ENCODE measurements around the gene DHRS9. TPM values are rescaled to one million over a fixed set of nuclear protein-coding genes. Genes with fewer than 3 reads are reported as not detected.

DHRS9 gene
- total RNA-seq, 4 donors from 2014 or later, result 0.74 to 17.7 (median 4.8) TPM

DNA sequence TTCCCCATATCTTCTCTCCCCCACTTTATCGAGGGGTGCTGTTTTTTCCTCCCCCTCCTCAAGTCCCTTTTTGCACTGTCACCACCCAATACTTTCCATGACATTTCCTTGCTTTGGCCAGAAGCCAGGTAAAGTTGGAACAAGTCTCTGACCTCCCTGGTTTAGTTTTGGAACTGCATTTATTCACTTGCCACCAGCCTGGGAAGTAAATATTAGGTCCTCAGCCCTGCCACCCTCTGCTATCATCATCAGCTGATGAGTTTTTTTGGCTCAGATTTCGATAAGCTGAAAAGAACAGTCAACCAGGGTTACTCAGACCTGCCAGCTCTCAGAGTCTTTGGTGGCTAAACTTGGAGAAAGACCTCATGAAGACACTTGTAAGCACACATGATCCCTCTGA is 47.0 kb downstream of the DHRS9 start:
- no peak for TF ChIP-seq CTCF (IDR thresholded peaks at IDR 0.05)
- ATAC-seq (ENCODE audit: low FRiP score), result no peak
- no peak for DNase-seq (ENCODE audit: low spot score)

DNA sequence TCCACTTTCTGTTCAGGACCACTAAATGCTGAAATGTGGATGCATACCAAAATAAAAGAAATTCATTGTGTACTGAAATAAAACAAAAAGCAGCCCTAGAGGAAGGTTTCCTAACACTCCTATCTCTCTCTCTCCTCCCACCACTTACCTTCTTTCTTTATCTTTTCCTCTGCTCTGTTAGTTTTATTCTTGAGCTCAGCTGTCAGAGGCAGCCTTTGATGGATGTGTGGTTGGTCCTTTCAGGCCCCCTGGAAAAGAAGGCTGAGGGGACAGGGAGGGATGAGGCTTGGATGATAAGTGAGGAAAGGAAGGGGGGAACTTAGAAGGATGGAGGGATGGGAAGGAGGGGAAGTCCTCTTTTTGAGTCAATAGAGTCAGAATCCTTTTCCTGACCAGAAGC is 47.6 kb downstream of the DHRS9 start:
- TF ChIP-seq CTCF (IDR thresholded peaks at IDR 0.05), result no peak
- DNase-seq (ENCODE audit: low spot score) (no peak), ATAC-seq (ENCODE audit: low FRiP score) (no peak)

GRCh38 chr2:169118060-169118459 is 48.7 kb downstream of the DHRS9 start:
- DNase-seq (ENCODE audit: low spot score) (no peak), ATAC-seq (ENCODE audit: low FRiP score) (no peak)
- TF ChIP-seq CTCF (IDR thresholded peaks at IDR 0.05), result no peak

GRCh38 chr2:169119123-169119760 is 49.9 kb downstream of the DHRS9 start:
- ATAC-seq (ENCODE audit: low FRiP score) (no peak), DNase-seq (ENCODE audit: low spot score) (no peak)
- no peak for TF ChIP-seq CTCF (IDR thresholded peaks at IDR 0.05)

DNA sequence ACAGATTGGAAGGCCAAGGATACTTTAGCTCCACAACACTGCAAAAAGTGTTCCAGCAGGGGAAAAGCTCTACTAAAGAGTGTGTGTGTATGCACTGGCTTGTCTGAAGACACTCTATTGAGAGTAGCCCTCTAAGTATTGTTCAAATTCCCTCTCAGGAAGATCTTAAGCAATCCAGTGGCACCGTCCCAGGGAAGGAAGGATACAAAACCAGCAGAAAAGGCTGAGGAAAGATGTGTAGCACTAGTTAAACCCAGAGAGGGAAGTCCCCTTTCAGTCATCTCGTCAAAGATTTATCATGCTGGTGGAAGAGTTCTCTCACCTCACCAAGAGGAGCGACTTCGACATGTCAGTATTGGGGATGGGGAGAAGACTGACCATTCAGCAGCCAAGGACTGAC is 50.5 kb downstream of the DHRS9 start:
- no peak for TF ChIP-seq CTCF (IDR thresholded peaks at IDR 0.05)
- DNase-seq (ENCODE audit: low spot score), result no peak
- no peak for ATAC-seq (ENCODE audit: low FRiP score)

GRCh38 chr2:169129703-169130243 is 60.4 kb downstream of the DHRS9 start:
- ATAC-seq (ENCODE audit: low FRiP score) (no peak), DNase-seq (ENCODE audit: low spot score) (no peak)
- TF ChIP-seq CTCF (IDR thresholded peaks at IDR 0.05), result no peak

Data from omental fat pad (tissue), 4 donors.